Upper lobe of left lung (tissue), 4 donors: Measurements from ENCODE around the gene ZC3H18.

Source experiments
- CTCF ChIP-seq, 6 experiments: fragments of 450-650 bp in 4 of 6; fragments of 200-600 bp in 2 of 6; sonication (generic) in 2 of 6; IDR thresholded peaks; one replicate each; pipeline ENCODE4 v1.5.1; 2016 to 2019; ENCODE audit warnings: antibody characterized with exemption in 6 of 6
- EP300 ChIP-seq, 4 donors: sonication (generic); formaldehyde crosslinking; IDR thresholded peaks; one replicate each; pipeline ENCODE4 v1.5.1; 2017; ENCODE audit warnings: antibody characterized with exemption in 4 of 4, control low read depth in 2 of 4
- POLR2A ChIP-seq, 4 donors: fragments of 450-650 bp; IDR thresholded peaks; one replicate each; pipeline ENCODE4 v1.5.1; 2016 to 2017; ENCODE audit warnings: antibody characterized with exemption in 4 of 4, mild to moderate bottlenecking in 2 of 4
- POLR2AphosphoS5 ChIP-seq, 2 donors: sonication (generic); formaldehyde crosslinking; IDR thresholded peaks; one replicate each; pipeline ENCODE4 v1.5.1; 2017; ENCODE audit warnings: antibody characterized with exemption in 2 of 2

GRCh38 chr16:88534638-88535190, 35.5 kb upstream of the ZC3H18 start:
- TF ChIP-seq CTCF (IDR thresholded peaks at IDR 0.05): peak in 4 of 6 experiments; percentile 11 to 59 (median 40)
- TF ChIP-seq POLR2A (IDR thresholded peaks at IDR 0.05): no peak
- TF ChIP-seq EP300 (IDR thresholded peaks at IDR 0.05): no peak
- no peak for TF ChIP-seq POLR2AphosphoS5 (IDR thresholded peaks at IDR 0.05)
